Measurements from ENCODE around the gene ACBD4.
A peak's percentile ranks its signal among the peaks of the same experiment; 100 is the strongest.

Gene ACBD4, protein sequence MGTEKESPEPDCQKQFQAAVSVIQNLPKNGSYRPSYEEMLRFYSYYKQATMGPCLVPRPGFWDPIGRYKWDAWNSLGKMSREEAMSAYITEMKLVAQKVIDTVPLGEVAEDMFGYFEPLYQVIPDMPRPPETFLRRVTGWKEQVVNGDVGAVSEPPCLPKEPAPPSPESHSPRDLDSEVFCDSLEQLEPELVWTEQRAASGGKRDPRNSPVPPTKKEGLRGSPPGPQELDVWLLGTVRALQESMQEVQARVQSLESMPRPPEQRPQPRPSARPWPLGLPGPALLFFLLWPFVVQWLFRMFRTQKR

DNA sequence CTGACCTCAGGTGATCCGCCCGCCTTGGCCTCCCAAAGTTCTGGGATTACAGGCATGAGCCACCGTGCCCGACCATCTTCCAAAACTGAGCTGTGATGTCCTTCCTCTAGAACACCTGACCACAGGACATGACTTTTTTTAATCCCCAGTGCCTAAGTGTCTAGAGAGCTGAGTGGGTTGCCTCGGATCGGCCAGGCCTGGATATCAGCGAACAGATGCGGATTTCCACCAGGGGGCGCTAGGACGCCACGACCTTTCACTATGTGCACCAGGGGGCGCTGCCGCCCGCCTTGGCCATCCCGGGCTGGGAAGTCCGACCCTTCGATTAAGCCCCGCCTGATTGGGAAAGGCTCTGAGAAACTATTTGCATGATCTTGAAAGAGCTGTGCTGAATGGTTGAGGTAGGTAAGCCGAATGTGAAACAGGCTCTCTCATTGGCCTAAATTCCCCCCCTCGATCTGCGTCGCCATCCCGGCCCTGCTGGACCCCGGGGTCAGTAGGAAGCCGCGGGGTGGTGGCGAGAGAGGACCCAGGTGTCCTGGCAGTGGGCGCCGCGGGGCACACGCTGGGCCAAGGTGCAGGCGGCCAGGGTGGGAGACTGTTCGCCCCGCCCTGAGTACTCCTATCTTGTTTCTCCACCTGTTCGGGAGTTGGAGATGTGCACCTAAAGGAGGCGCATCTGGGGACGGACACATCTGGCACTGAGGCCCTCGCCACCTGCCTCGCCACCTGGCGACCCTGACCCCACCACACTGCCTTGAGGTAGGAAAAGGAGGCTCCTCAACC is at the start of gene ACBD4:
Gene ACBD4, plus strand, starts transcription at position 496 of the 786 bp plus-strand sequence. CDS start 458 bp downstream, outside the sequence.
- DNase-seq = peak; percentile 100

DNA sequence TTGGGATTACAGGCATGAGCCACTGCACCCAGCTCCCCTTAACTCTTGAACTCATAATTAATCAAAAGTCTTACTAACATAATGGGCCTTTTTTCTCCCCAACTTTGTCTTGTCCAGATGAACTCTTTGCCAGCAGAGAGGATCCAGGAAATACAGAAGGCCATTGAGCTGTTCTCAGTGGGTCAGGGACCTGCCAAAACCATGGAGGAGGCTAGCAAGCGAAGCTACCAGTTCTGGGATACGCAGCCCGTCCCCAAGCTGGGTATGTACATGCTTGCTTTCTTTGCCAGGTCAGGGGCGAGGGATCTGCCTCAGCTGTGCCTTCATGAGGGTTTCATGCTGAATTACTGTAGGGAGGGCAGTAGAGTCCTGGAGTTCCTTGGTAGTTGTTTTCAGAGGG is 49.1 kb upstream of the ACBD4 start:
- DNase-seq = no peak

DNA sequence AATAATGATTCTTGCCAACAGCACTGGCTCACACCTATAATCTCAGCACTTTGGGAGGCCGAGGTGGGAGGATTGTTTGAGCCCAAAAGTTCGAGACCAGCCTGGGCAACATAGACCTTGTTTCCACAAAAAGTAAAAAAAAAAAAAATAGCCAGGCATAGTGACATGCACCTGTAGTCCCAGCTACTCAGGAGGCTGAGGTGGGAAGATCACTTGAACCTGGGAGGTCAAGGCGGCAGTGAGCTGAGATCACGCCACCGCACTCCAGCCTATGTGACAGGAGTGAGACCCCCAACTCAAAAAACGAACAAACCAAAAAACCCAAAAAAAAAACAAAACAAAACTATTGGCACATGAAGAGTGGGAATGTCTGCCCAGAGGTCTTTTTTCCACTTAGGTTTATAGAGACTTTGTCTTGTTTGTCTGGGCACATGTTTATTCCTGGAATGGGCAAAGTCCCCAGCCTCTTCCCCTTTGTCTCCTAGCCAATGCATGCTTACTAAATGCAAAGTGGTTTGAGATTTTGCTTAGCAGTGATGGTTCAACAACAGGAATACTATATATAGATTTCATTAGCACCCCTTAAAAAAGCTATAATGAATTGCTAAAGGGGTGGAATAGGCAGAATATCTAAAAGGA is 48.5 kb upstream of the ACBD4 start:
- DNase-seq = no peak

DNA sequence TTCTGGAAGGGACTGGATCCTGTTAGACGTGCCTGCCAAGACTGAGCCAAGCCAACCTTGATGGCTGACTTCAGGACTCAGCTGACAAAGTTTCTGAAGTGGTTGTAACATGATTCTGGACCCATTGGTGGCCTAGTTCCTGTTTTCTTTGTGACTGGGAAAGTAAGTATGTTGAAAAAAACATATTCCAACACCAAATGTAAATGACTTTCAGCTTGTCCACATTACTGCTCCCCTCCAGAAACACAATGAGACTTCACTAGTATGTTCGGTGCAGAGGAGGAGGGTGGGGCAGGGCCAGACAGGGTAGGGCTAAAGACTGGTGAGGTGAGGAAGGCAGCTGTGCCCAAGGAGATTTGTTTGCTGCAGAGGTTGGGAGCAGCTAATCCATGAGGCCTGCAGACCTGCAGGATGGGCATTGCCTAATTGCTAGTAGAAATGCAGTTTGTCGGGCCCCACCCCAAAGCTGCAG is 47.9 kb upstream of the ACBD4 start:
- DNase-seq = no peak

DNA sequence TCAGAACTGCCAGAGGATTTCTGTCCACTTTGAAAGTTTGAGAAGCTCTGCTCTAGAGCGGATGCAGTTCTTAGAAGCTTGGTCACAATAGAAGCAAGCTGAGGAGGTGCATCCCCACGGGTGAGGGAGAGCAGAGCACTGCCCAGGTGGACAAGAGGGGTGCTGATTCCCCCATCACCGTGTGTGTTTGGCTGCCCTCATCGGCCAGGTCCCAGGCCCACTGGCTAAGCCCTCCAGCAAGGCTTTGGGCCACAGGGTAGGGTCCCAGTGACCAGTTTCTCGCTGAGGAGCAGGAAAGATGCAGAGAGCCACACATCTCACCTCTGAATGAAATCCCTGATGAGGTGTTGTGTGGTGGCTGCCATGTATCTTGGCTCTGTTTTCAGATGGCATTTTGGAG is 47.5 kb upstream of the ACBD4 start:
- no peak for DNase-seq

DNA sequence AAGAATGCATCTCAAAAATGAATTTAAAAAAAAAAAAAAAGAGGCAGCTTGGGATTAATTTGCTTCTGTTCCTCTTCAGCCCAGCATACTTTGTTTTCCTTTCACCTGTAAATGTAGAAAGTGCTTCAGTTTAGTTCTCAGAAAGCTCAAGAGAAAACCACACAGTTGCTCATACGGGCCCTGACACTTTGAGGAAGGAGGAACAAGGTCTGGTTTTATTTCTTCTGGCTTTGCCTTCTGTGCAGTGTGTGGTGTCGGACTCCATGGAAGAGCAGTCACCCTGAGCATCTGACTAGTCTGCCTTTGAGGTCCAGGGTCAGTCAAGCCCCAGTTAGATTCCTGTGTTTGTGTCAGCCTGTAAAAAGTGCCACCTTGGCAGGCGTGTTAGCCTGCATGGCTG is 46.7 kb upstream of the ACBD4 start:
- DNase-seq = no peak

DNA sequence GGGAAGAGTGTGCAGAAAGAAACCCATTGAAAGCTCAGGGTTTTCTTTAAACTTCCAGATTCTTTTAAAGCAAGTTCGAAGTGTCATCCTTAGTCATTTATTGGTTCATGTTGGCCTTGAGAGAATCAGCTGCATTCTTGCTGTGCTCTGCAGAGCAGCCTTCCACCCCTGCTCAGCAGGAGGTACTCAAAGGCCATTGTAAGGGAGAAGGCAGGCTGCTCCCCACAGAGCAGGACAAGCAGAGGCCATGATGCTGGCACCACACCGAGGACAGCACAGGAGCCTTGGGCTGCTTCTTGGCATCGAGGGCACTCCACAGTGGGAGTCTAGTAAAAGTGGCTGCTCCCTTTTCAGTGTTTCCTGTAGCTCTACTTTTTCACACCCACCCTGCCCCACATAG is 44.8 kb upstream of the ACBD4 start:
- no peak for DNase-seq

DNA sequence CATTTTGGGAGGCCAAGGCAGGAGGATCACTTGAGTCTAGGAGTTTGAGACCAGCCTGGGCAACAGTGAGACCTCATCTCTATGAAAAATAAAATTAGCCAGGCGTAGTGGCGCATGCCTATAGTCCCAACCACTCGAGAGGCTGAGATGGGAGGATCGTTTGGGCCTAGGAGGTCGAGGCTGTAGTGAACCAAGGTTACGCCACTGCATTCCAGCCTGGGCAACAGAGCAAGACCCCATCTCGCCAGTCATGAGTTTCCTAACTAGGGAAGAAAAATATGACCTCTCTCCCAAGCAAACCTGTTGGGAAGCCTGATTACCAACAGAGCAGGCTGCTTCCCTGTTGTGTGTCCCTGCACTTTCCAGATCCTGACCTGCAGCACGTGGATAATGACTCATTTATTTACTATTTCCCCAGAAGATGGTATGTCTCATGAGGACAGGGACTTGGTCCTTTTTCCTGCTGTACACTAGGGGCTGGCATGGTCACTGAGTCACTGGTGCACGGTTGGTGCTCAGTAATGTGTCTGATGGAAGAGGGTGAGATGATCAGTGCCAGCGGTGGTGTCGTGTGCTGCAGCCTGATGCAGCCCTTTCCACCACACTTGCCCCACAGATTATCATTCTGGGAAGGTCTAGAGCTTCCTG is 43.6 kb upstream of the ACBD4 start:
- DNase-seq = no peak

DNA sequence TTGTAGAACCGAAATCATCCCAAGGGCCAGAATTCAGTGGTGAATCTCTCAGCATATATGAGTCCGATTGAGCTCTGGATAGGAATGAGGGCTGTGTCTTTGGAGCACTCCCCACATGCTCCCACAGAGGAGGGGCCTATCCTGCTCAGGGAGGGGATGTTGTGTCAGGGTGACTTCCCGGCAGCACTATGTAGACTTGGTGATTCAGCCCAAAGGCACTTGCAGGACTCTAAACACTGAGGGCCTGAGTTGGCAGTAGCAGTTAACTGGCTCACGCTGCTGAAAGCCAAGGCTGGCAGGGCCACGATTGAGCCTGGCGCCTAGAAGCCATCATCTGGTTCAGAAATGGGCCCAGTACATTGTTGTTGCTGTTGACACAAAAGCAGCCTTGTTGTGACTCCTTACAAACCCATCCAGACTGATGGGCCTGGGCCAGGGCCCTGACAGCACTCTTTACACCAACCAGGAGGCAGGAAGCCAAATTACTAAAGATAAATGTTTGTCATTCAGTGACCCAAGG is 42.5 kb upstream of the ACBD4 start:
- no peak for DNase-seq

DNA sequence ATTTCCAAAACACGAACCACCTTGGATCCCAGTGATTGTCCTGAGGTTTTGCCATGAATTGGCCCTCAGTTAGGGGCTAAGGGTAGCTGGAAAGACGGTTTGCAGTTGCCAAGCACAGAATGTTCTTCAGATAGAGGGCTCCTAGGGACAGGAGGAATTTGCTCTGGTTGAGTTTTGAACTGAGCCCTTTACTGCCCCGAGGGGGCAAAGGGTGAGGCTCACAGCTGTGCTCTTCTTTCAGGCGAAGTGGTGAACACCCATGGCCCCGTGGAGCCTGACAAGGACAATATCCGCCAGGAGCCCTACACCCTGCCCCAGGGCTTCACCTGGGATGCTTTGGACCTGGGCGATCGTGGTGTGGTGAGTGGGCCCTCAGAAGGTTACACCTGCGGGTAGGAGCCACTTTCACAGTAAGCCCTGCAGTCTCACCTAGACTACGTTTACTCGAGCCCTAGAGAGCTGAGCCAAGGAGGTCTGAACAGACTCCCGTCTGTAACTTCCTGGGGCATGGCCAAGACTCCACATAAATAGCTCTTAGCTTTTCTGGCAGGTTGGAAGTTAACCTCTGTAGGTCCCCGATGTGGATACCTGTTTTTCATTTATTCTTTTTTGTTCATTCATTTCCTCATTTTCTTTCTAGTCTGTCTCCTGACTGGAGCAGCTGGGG is 41.9 kb upstream of the ACBD4 start:
- DNase-seq = no peak

DNA sequence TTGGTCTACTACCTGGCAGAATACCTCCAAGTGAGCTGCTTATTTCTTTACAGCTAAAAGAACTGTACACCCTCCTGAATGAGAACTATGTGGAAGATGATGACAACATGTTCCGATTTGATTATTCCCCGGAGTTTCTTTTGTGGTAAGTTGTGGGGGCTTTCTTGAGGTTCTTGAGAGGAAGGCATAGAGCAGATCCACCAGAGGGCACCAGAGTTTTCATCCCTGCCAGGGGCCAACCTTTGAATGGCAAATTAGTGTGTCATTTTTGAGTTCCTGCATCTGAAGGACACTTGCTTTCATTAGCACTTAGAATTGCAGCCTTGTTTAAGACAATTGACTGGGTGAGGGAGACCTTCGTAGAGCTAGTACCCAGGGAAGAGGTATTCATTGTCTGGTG is 39.3 kb upstream of the ACBD4 start:
- no peak for DNase-seq

DNA sequence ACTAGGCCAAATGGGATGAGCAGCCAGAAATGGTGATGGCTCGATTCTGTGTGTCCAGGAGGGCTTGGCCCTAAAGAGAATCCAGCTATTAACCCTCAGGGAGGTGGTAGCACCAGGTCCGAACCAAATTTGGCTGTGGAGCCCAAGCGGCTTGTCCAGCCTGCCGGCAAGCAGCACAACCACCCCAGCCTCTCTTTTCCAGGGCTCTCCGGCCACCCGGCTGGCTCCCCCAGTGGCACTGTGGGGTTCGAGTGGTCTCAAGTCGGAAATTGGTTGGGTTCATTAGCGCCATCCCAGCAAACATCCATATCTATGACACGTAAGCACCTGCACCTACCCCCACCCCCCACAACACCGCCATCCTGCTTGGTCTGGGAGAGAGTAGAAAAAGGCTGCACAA is 38.6 kb upstream of the ACBD4 start:
- no peak for DNase-seq

DNA sequence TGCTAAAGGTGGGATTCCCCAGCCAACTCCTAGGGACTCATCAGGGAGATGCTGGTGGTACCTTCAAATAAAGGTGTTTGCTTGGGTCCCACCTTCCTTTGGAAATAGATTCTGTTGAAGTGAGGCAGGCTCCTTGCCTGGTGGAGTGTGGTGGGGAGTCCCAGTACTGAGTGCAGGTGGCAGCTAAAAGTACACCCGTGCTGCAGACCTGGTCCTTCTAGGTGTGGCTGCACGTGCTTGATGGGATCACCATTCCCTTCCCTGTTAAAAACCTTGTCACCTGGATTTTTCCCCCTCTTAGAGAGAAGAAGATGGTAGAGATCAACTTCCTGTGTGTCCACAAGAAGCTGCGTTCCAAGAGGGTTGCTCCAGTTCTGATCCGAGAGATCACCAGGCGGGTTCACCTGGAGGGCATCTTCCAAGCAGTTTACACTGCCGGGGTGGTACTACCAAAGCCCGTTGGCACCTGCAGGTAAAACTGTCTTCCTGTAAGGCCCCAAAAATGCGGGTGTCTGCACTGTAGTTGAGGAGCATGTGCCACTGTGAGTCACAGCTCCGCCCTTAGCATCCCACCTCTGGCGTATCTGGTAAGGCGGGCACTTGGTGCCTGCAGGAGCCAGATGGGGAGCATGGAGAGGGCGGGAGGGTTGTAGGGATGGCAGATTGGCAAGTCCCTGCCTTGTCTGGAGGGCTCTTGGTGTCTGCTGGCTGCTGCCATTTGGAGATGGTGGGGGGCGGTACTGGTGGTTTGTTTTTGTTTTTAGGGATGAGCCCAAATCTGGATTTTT is 37.2 kb upstream of the ACBD4 start:
- no peak for DNase-seq

DNA sequence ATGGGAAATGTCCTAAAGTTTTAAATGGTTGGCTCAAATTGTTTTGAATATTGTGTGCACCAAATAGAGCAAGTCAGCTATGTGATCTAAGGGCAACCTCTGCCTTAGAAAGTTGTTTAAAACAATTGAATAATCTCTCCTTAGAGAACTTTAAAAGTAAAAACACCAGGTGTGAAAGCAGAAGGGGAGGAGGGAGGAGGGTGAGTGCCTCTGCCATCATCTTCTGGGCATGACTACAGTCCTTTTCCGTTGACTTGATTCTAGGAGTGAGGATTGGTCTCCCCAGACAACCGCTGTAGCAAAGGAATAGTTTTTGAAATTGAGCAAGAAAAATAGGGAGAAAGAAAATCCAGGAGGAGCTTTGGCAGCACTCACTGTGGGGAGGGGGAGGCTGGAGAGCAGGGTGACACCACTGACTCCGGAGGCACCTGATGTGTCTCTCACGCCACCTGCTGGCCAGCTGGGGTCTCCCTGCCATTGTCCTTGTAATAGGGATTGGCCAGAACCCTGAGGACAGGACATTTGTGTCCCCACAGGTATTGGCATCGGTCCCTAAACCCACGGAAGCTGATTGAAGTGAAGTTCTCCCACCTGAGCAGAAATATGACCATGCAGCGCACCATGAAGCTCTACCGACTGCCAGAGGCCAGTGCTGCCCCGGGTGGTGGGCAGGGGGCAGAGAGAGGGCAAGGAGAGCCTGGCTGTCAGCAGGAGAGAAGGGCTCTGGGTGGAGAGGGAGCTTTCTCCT is 36.4 kb upstream of the ACBD4 start:
- DNase-seq = peak; percentile 86

DNA sequence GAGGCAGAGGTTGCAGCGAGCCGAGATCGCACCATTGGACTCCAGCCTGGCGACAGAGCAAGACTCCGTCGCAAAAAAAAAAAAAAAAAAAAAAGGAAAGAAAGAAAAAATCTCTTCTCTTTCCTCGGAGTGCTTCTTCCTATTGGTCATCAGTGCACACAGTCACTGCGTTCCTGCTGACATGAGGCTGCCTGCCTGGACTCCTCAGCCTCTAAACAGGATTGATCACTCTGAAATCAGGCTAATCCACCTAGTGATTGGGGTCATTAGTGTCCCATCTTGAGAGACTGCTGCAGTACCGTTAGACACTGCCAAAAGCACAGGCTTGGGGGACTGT is 34.0 kb upstream of the ACBD4 start:
- no peak for DNase-seq

DNA sequence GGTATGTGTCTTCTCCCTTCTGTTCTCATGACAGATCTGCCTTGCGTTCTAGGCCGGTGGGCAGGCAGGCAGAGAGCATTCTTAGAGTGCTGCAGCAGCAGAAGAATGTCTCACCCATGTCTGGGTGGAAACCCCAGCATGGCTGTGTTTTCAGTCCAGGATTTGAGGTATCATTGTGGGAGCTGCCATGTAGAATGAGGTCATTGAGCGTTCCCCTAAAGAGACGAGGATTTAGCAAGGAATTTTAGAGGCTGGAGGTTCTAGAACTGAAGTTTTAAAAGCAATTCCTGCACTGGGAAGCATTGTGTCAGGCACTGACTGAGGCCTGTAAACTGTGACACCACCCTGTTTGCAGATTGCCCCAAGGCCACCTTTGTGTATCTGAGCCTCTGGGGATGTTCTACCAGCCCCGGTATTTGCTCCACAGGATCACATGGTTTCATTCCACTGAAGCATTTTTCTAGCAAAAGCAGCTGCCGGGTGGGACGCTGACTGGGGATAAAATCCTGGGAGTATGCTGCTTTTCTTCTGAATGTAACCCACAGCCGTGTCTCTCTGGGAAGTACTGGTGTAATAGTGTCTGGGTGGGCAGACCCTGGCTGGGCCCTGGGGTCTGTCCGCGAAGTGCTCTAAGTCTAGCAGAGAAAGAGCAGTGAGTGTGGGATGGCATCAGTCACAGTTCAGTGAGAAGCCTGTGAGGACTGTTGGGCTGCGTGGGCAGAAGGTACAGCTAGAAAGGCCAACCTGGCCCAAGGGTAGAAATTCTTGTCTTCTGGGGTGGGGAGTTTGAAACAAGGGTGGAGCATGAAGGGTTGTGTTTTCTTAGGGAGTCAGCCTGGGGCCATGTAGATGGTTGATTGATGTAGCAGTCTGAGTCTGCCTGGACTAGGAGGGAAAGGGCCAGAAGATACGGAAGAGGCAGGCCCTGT is 33.3 kb upstream of the ACBD4 start:
- DNase-seq = no peak

DNA sequence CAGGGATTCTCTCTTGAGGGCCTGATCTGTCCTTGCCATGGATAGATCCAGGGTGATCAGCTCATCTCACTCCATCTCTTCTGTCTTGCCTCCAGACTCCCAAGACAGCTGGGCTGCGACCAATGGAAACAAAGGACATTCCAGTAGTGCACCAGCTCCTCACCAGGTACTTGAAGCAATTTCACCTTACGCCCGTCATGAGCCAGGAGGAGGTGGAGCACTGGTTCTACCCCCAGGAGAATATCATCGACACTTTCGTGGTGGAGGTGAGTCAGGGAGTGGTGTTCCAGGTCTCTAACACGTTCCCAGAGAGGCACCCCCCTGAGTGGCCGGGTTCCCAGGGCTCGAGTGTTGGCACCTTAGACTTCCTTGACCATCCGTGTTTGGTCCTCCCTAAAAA is 32.6 kb upstream of the ACBD4 start:
- DNase-seq = no peak

DNA sequence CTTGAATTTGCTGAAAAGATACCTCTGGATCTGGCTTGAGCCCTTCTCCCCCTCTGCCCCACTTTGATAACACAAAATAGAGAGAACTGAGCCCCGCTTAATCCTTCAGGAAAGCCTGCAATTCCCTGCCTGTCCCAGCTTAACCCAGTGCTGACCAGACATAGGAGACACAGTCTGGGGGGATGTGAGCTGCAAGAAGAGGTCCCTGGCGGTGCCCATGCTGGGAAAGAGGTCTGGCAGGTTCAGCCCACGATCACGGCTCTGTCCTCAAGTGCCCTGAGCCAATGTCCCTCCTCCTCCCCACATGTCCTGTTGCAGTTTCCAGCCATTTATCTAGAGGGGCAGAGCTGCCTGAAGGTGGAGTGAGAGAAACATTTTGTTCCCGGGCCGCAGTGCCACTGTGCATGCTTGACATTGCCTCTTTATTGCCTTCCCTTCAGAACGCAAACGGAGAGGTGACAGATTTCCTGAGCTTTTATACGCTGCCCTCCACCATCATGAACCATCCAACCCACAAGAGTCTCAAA is 32.2 kb upstream of the ACBD4 start:
- no peak for DNase-seq

DNA sequence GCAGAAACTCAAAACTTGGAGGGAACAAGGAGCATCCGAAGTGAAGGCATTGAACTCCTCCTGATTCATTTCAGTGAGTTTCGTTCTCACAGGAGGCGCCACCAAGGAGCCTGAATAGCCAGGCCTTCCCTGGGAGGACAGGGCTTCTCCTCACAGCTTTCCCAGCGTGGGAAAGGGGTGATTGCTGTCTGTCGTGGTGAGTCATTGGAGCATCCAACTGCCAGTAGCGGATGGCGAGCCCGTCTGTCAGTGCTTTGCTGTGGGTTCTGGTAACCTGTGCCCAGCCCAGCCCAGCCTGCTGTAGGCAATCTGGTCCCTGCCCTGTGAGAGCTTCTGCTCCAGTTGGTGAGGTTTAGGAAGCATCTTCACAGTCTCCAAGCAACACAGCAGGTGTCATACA is 31.5 kb upstream of the ACBD4 start:
- DNase-seq = no peak

DNA sequence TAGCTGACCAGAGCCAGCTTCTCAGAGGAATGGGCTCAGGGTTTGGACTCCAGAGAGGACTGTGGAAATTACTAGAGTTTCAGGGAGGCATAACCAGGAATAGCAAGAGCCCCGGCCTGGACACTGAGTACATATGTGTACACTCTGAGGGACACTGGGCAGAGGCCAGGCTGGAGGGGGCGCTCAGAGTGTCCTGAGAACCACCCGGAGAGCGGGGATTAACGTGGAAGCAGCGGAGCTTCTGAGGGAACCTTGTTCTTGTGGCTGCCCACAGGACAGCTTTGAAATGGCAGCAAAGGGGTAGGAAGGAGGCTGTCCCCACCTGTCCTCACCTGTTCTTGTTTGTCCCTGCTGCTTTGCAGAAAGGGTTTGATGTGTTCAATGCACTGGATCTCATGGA is 31.0 kb upstream of the ACBD4 start:
- no peak for DNase-seq

All from activated CD8-positive, alpha-beta memory T cell treated with anti-CD3 and anti-CD28 coated beads, Interleukin-2, amount 50 U/mL, for 48 hours (primary cell).